Measurements from ENCODE around the gene KIF5A.

KIF5A gene

GRCh38 chr12:57626111-57626920 lies 76.5 kb downstream of the KIF5A start:
- Mint-ChIP-seq H3K4me3 (peak overlapping the region in 1 of 3 experiments; percentile 27), H3K4me1 (peaks cover 11% of the 10 kb centered on the region), H3K9me3 (no peaks in the 10 kb centered on the region), H3K27me3 (ENCODE audit: low read depth) (peaks cover 100% of the 10 kb centered on the region), H3K36me3 (ENCODE audit: low read depth) (peaks cover 7% of the 10 kb centered on the region), H3K27ac (no peak overlapping the region)
- no peak for TF ChIP-seq CTCF (IDR thresholded peaks at IDR 0.05; ENCODE audit: unreplicated experiment in 3 of 3)

- Mint-ChIP-seq H3K9me3 (no peaks in the 10 kb centered on the region), H3K36me3 (ENCODE audit: low read depth) (peaks cover 6% of the 10 kb centered on the region), H3K4me1 (peaks cover 8% of the 10 kb centered on the region), H3K27me3 (ENCODE audit: low read depth) (peaks cover 100% of the 10 kb centered on the region), H3K4me3 (peak overlapping the region in 1 of 3 experiments; percentile 27), H3K27ac (no peak overlapping the region)
- TF ChIP-seq CTCF (IDR thresholded peaks at IDR 0.05; ENCODE audit: unreplicated experiment in 3 of 3) = no peak
Measured at GRCh38 chr12:57626921-57627445, 77.1 kb downstream of the KIF5A start.

- peak overlapping the region in 1 of 3 experiments; percentile 53 for H3K4me3 Mint-ChIP-seq
- H3K27me3 Mint-ChIP-seq (ENCODE audit: low read depth) = peaks cover 98% of the 10 kb centered on the region
- H3K4me1 Mint-ChIP-seq = peaks cover 5% of the 10 kb centered on the region
- TF ChIP-seq CTCF (IDR thresholded peaks at IDR 0.05; ENCODE audit: unreplicated experiment in 3 of 3) = peak in 1 of 3 experiments; percentile 11
- peaks cover 4% of the 10 kb centered on the region for H3K36me3 Mint-ChIP-seq (ENCODE audit: low read depth)
- no peak overlapping the region for H3K27ac Mint-ChIP-seq
- no peaks in the 10 kb centered on the region for H3K9me3 Mint-ChIP-seq
Measured at GRCh38 chr12:57627501-57628279, 77.8 kb downstream of the KIF5A start.

- Mint-ChIP-seq H3K27me3 (ENCODE audit: low read depth) (peaks cover 97% of the 10 kb centered on the region), H3K27ac (no peak overlapping the region), H3K4me3 (no peak overlapping the region), H3K4me1 (peaks cover 5% of the 10 kb centered on the region), H3K36me3 (ENCODE audit: low read depth) (peaks cover 4% of the 10 kb centered on the region), H3K9me3 (no peaks in the 10 kb centered on the region)
- TF ChIP-seq CTCF (IDR thresholded peaks at IDR 0.05; ENCODE audit: unreplicated experiment in 3 of 3) = no peak
Measured at GRCh38 chr12:57628280-57629191, 78.7 kb downstream of the KIF5A start.

GRCh38 chr12:57629897-57630471 lies 80.1 kb downstream of the KIF5A start:
- Mint-ChIP-seq H3K27me3 (ENCODE audit: low read depth) (peaks cover 95% of the 10 kb centered on the region), H3K36me3 (ENCODE audit: low read depth) (peaks cover 4% of the 10 kb centered on the region), H3K27ac (no peak overlapping the region), H3K4me3 (no peak overlapping the region), H3K4me1 (peaks cover 5% of the 10 kb centered on the region), H3K9me3 (no peaks in the 10 kb centered on the region)
- no peak for TF ChIP-seq CTCF (IDR thresholded peaks at IDR 0.05; ENCODE audit: unreplicated experiment in 3 of 3)
